Measurements from ENCODE around the gene CORT. TPM values are rescaled to one million over a fixed set of nuclear protein-coding genes. Genes with fewer than 3 reads are reported as not detected.

The CORT gene
- total RNA-seq, 1 experiment from 2014 or later: 0.66 TPM

- TF ChIP-seq PRDM15 (CRISPR knock-in tag; IDR thresholded peaks at IDR 0.05) (no peak), GABPB1 (CRISPR knock-in tag; IDR thresholded peaks at IDR 0.05) (peak; percentile 68), SMAD4 (CRISPR knock-in tag; IDR thresholded peaks at IDR 0.05) (no peak), USF2 (CRISPR knock-in tag; IDR thresholded peaks at IDR 0.05) (peak; percentile 88), SOX15 (CRISPR knock-in tag; IDR thresholded peaks at IDR 0.05) (no peak), IRF2 (CRISPR knock-in tag; IDR thresholded peaks at IDR 0.05; ENCODE audit: borderline replicate concordance, low read depth) (no peak), NFATC4 (CRISPR knock-in tag; IDR thresholded peaks at IDR 0.05) (no peak), FOXP1 (CRISPR knock-in tag; IDR thresholded peaks at IDR 0.05; ENCODE audit: borderline replicate concordance) (0 out of 2 replicates have a peak, but pooled peaks have one; percentile 42), FOXP4 (CRISPR knock-in tag; IDR thresholded peaks at IDR 0.05) (0 out of 2 replicates have a peak, but pooled peaks have one; percentile 64), ZNF423 (CRISPR knock-in tag; IDR thresholded peaks at IDR 0.05) (no peak), ZNF232 (CRISPR knock-in tag; IDR thresholded peaks at IDR 0.05) (no peak), ATF1 (CRISPR knock-in tag; IDR thresholded peaks at IDR 0.05) (no peak), EMX1 (CRISPR knock-in tag; IDR thresholded peaks at IDR 0.05) (no peak), NFYB (CRISPR knock-in tag; conservative IDR thresholded peaks at IDR 0.05; ENCODE audit: low read depth) (no peak; the same call in 1 of the 2 replicates)
These were observed 25.0 kb downstream of the CORT start, which contains the start of gene PEX14 (continued) for GRCh38 chr1:10474613-10475507.

- POLR2A ChIA-PET: interaction anchor here (1.0 kb wide), 1 partner anchor 19 kb away, joined by 3 read pairs; no protein-coding TSS in a partner anchor
- Mint-ChIP-seq H3K4me1 (peaks cover 24% of the 10 kb centered on the region), H3K27ac (peak overlapping the region; percentile 97), H3K9me3 (no peaks in the 10 kb centered on the region), H3K27me3 (ENCODE audit: low read depth) (no peaks in the 10 kb centered on the region), H3K36me3 (peaks cover 3% of the 10 kb centered on the region; the same call in 1 of the 2 replicates), H3K4me3 (peak overlapping the region; percentile 98)
- CTCF ChIA-PET: interaction anchor here (0.9 to 1.3 kb wide), 2 partner anchors 19 to 45 kb away, joined by 4 read pairs; partner anchors contain the start of gene CENPS
- ATAC-seq (no peak), DNase-seq (ENCODE audit: low spot score) (no peak)
- TF ChIP-seq JUN (CRISPR knock-in tag; IDR thresholded peaks at IDR 0.05) (no peak), ZNF219 (CRISPR knock-in tag; IDR thresholded peaks at IDR 0.05; ENCODE audit: borderline replicate concordance) (no peak), CDX4 (CRISPR knock-in tag; IDR thresholded peaks at IDR 0.05; ENCODE audit: borderline replicate concordance) (no peak), TEAD4 (CRISPR knock-in tag; IDR thresholded peaks at IDR 0.05) (no peak), GTF2I (CRISPR knock-in tag; conservative IDR thresholded peaks at IDR 0.05) (no peak), SMAD4 (CRISPR knock-in tag; IDR thresholded peaks at IDR 0.05) (no peak), PRDM15 (CRISPR knock-in tag; IDR thresholded peaks at IDR 0.05) (no peak), MYBL2 (CRISPR knock-in tag; IDR thresholded peaks at IDR 0.05) (no peak), E2F5 (CRISPR knock-in tag; IDR thresholded peaks at IDR 0.05) (no peak), FOXK1 (CRISPR knock-in tag; IDR thresholded peaks at IDR 0.05) (no peak), MXD4 (CRISPR knock-in tag; IDR thresholded peaks at IDR 0.05; ENCODE audit: borderline replicate concordance) (no peak), ZNF263 (CRISPR knock-in tag; IDR thresholded peaks at IDR 0.05; ENCODE audit: low read depth) (no peak)
These were observed 25.7 kb downstream of the CORT start for GRCh38 chr1:10475510-10475909.

Data from WTC11 (cell line).